Measurements from ENCODE around the gene IL15.

The IL15 gene

DNA sequence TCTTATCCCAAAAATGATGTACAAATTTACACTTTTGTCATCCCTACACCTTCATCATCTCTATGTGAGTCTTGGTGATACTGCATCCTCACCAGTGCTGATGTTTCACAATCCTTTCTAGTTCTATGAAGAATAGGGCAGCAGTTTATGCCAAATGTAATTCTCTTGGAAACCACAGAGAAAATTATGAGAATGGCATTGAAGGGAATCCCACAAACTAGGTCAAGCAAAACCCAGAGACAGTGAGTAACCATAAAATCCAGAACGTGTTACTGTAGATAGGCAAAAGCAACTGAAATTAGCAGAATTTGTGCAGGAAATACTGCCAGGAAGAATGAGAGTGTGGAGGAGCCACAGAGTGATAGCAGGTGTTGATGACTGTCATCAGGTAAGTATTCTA lies 24.5 kb downstream of the IL15 start:
- TF ChIP-seq CTCF (IDR thresholded peaks at IDR 0.05; ENCODE audit: extremely low read depth, missing control alignments) = no peak
- DNase-seq (ENCODE audit: low spot score) = no peak

GRCh38 chr4:141668200-141668910 lies 32.0 kb downstream of the IL15 start:
- no peak for TF ChIP-seq CTCF (IDR thresholded peaks at IDR 0.05; ENCODE audit: extremely low read depth, missing control alignments)
- no peak for DNase-seq (ENCODE audit: low spot score)

- TF ChIP-seq CTCF (IDR thresholded peaks at IDR 0.05; ENCODE audit: extremely low read depth, missing control alignments) = no peak
- no peak for DNase-seq (ENCODE audit: low spot score)
Observed at GRCh38 chr4:141669501-141669900, 33.1 kb downstream of the IL15 start.

- no peak for TF ChIP-seq CTCF (IDR thresholded peaks at IDR 0.05; ENCODE audit: extremely low read depth, missing control alignments)
- DNase-seq (ENCODE audit: low spot score) = no peak
Observed at GRCh38 chr4:141675384-141675783, 39.0 kb downstream of the IL15 start.

DNA sequence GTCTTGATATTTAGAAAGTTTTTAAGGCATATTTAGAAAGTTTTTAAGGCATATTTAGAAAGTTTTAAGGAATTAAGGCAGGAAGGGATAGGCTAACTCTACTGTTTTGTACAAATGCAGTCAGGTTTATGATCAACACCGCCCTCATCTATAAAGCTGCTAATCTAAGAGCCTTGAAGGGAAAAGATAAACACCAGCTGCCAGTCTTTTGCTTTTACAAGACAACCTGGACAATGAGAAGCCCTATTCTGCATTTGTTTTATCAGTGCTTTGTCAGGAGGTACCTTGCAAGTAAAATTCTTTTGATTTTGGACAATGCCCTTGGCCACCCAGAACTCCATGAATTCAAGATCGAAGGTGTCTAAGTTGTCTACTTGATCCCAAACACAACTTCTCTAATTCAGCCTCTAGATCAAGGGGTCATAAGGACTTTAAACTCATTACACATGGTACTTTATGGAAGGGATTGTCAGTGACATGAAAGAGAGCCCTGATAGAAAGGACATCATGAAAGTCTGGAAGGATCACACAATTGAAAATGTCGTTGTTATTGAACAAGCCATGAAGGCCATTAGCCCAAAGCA lies 39.8 kb downstream of the IL15 start:
- no peak for DNase-seq (ENCODE audit: low spot score)
- TF ChIP-seq CTCF (IDR thresholded peaks at IDR 0.05; ENCODE audit: extremely low read depth, missing control alignments) = no peak

DNA sequence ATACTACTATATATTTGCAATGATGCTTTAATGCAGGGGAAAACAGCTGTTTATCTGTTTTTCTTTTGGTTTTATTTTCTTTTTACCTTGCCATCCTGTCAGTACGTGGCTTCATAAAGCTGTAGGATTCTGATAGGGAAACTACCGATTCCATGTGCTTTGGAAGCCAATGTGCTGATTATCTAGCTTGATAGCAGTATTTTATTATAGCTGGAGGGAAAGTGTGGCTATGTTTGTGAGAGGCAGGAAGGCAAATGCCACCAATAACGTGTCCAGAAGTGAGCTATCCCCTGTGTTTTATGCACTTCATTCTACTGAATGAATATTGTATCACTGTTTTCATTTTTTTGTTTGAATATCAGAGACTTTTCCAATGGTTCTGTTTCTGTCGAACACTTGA lies 43.7 kb downstream of the IL15 start:
- DNase-seq (ENCODE audit: low spot score) = no peak
- TF ChIP-seq CTCF (IDR thresholded peaks at IDR 0.05; ENCODE audit: extremely low read depth, missing control alignments) = no peak

GRCh38 chr4:141684785-141685184 lies 48.4 kb downstream of the IL15 start:
- no peak for TF ChIP-seq CTCF (IDR thresholded peaks at IDR 0.05; ENCODE audit: extremely low read depth, missing control alignments)
- no peak for DNase-seq (ENCODE audit: low spot score)
